K562 (cell line): Measurements from ENCODE around the gene CAPZB. TPM values are rescaled to one million over a fixed set of nuclear protein-coding genes. Genes with fewer than 3 reads are reported as not detected.

Experiments used
- ATAC-seq: fragments of 200-7000 bp; cut with Tn5 transposase; 3 replicates; pipeline ENCODE4 v1.9.1; 2020; ENCODE audit warnings: moderate library complexity
- BruUV-seq: library from RNA; stranded (reverse); fragments of 400-500 nt; replicated peaks from 2 replicates; lab custom pipeline; 2021; lab: Mats Ljungman, UMichigan
- CTCF ChIA-PET: fragments of 300-600 bp; formaldehyde crosslinking; extraction: SDS; loops from one replicate; lab custom pipeline; 2021; ENCODE audit warnings: low intra/inter-chr PET ratio; lab: Yijun Ruan, JAX
- POLR2A ChIA-PET: fragments of 300-600, 350-650 bp; sonication (Branson Sonifier 250); formaldehyde crosslinking; extraction: SDS; loops from one replicate; lab custom pipeline; 2021; ENCODE audit warnings: antibody characterized with exemption, inconsistent platforms; lab: Yijun Ruan, JAX
- DNase-seq, 4 experiments: peaks; one replicate each; pipeline versions ENCODE4 v3.0.0 to v3.0.0-alpha.2; 2011 to 2018; ENCODE audit warnings: low spot score in 3 of 4, mixed read lengths in 3 of 4; ENCODE audit errors: extremely low read depth in 1 of 4
- FAIRE-seq: peaks from 2 replicates; lab custom pipeline; 2011; peaks lifted over from hg19 to GRCh38; lab: Jason Lieb, UNC
- H2AFZ ChIP-seq: 2 replicates; pipeline ENCODE4 v1.6.0; 2011; ENCODE audit warnings: low read depth, low read length, control low read depth, inconsistent platforms
- H3K27ac ChIP-seq: fragments of 200-600 bp; 3 replicates; pipeline ENCODE4 v1.8.0; 2011; ENCODE audit warnings: low read depth, mild to moderate bottlenecking, control low read depth, inconsistent platforms, low read length, moderate library complexity, mixed read lengths; ENCODE audit errors: extremely low read depth
- H3K27me3 ChIP-seq, 2 experiments: fragments of 300-600 bp in 1 of 2; 2 replicates in 1 of 2; 3 replicates in 1 of 2; pipeline versions ENCODE4 v1.6.0 to v1.8.0; 2011; ENCODE audit warnings: inconsistent platforms in 2 of 2, low read length in 2 of 2, mild to moderate bottlenecking in 1 of 2, mixed read lengths in 1 of 2, moderate library complexity in 1 of 2; ENCODE audit not compliant: control insufficient read depth in 2 of 2, insufficient read depth in 2 of 2
- H3K36me3 ChIP-seq: fragments of 300-600 bp; 3 replicates; pipeline ENCODE4 v1.8.0; 2011; ENCODE audit warnings: mild to moderate bottlenecking, low read length, inconsistent platforms; ENCODE audit not compliant: control insufficient read depth, insufficient read depth
- H3K4me1 ChIP-seq, 2 experiments: fragments of 200-600 bp in 1 of 2; replicated peaks in 1 of 2; 2 replicates in 1 of 2; 3 replicates in 1 of 2; pipeline versions ENCODE4 v1.5.1 to v1.8.0; 2011; ENCODE audit warnings: inconsistent platforms in 2 of 2, low read length in 2 of 2, mild to moderate bottlenecking in 1 of 2, mixed read lengths in 1 of 2, moderate library complexity in 1 of 2; ENCODE audit not compliant: control insufficient read depth in 2 of 2, insufficient read depth in 2 of 2
- H3K4me2 ChIP-seq: 2 replicates; pipeline ENCODE4 v1.6.1; 2011; ENCODE audit warnings: low read length, control low read depth, inconsistent platforms, mixed read lengths; ENCODE audit not compliant: insufficient read depth
- H3K4me3 ChIP-seq: fragments of 200-600 bp; sonication (generic), shearing (Covaris generic); 2 replicates; pipeline ENCODE4 v1.5.1; 2016; ENCODE audit warnings: control low read depth, inconsistent platforms
- H3K79me2 ChIP-seq: fragments of 200-600 bp; 3 replicates; pipeline ENCODE4 v1.8.0; 2011; ENCODE audit warnings: low read length, inconsistent platforms; ENCODE audit not compliant: control insufficient read depth, insufficient read depth
- H3K9ac ChIP-seq, 2 experiments: 2 replicates each; pipeline versions ENCODE4 v1.6.0 to v1.6.1; 2011; ENCODE audit warnings: low read depth in 2 of 2, low read length in 2 of 2, control low read depth in 1 of 2, inconsistent platforms in 1 of 2, mild to moderate bottlenecking in 1 of 2, mixed read lengths in 1 of 2; ENCODE audit not compliant: insufficient read depth in 1 of 2
- H3K9me1 ChIP-seq: one replicate; pipeline ENCODE4 v1.6.0; 2011; ENCODE audit warnings: inconsistent platforms, mild to moderate bottlenecking, low read length, moderate library complexity; ENCODE audit not compliant: control insufficient read depth, insufficient read depth
- H3K9me3 ChIP-seq: replicated peaks from 2 replicates; pipeline ENCODE4 v1.5.1; 2011; ENCODE audit warnings: low read depth, low read length, inconsistent platforms; ENCODE audit not compliant: control insufficient read depth, insufficient read depth
- H4K20me1 ChIP-seq: replicated peaks from 2 replicates; pipeline ENCODE4 v1.6.1; 2011; ENCODE audit warnings: low read length, inconsistent platforms, mixed read lengths; ENCODE audit not compliant: control insufficient read depth, insufficient read depth
- BCLAF1 ChIP-seq, 2 experiments: fragments of 450-650 bp in 1 of 2; IDR thresholded peaks; 2 replicates each; pipeline ENCODE4 v1.6.1; 2011 to 2017; ENCODE audit warnings: low read depth in 2 of 2, antibody characterized with exemption in 1 of 2, borderline replicate concordance in 1 of 2, low read length in 1 of 2, mild to moderate bottlenecking in 1 of 2, mixed read lengths in 1 of 2; ENCODE audit not compliant: control insufficient read depth in 1 of 2
- CBX5 ChIP-seq: IDR thresholded peaks from 2 replicates; pipeline ENCODE4 v1.6.1; 2014; ENCODE audit warnings: low read depth, borderline replicate concordance
- CEBPG ChIP-seq, 3 experiments: fragments of 200-800 bp in 1 of 3; sonication (Bioruptor generic) in 1 of 3; sonication (generic) in 1 of 3; formaldehyde crosslinking in 1 of 3; IDR thresholded peaks in 2 of 3; conservative IDR thresholded peaks in 1 of 3; 2 replicates each; pipeline versions ENCODE4 v1.6.1 to v1.8.0; 2016 to 2022; ENCODE audit warnings: missing compliant biosample characterization in 2 of 3, missing genetic modification characterization in 2 of 3, mild to moderate bottlenecking in 1 of 3, missing genetic modification reagents in 1 of 3
- HDAC2 ChIP-seq: fragments of 450-650 bp; IDR thresholded peaks from 2 replicates; pipeline ENCODE4 v1.6.1; 2016; ENCODE audit warnings: mild to moderate bottlenecking
- MAFG ChIP-seq: fragments of 450-650 bp; conservative IDR thresholded peaks from 2 replicates; pipeline ENCODE4 v1.6.1; 2016; ENCODE audit warnings: missing genetic modification characterization, missing compliant biosample characterization
- MAFK ChIP-seq: IDR thresholded peaks from 2 replicates; pipeline ENCODE4 v1.6.1; 2011; ENCODE audit warnings: low read length, improper control_type of control experiment
- PYGO2 ChIP-seq: fragments of 450-650 bp; IDR thresholded peaks from 2 replicates; pipeline ENCODE4 v1.6.1; 2016; ENCODE audit warnings: mild to moderate bottlenecking, missing genetic modification characterization, moderate library complexity, missing compliant biosample characterization
- SOX6 ChIP-seq: fragments of 450-650 bp; IDR thresholded peaks from 2 replicates; pipeline ENCODE4 v1.6.1; 2014; ENCODE audit warnings: mild to moderate bottlenecking
- ZBTB49 ChIP-seq: sonication (generic); formaldehyde crosslinking; IDR thresholded peaks from 2 replicates; pipeline ENCODE4 v1.8.0; 2022; ENCODE audit warnings: missing genetic modification reagents, mild to moderate bottlenecking, borderline replicate concordance
- ZNF592 ChIP-seq: fragments of 450-650 bp; IDR thresholded peaks from 2 replicates; pipeline ENCODE4 v1.6.1; 2017; ENCODE audit warnings: antibody characterized with exemption, mild to moderate bottlenecking
- WGBS: fragments of 100-300 bp; shearing (Covaris generic); methylation state at CpG from one replicate; pipeline ENCODE4 v1.1.6; 2016; ENCODE audit warnings: low coverage, mixed read lengths; ENCODE audit not compliant: insufficient coverage; ENCODE audit errors: missing lambda C conversion rate; 5-methylcytosine and 5-hydroxymethylcytosine counted together
- in situ Hi-C: fragments of 300-500 bp; cut with MboI; formaldehyde crosslinking; loops from 4 replicates; pipeline ENCODE4 v1.15.0; 2018; ENCODE audit warnings: inconsistent platforms, mixed read lengths
- intact Hi-C: fragments of 100-400 bp; cut with micrococcal nuclease; formaldehyde crosslinking; loops from 2 replicates; pipeline ENCODE4 v1.14.2; 2022
- polyA plus RNA-seq, 8 experiments: library from polyadenylated mRNA; depleted of rRNA in 4 of 8; stranded (reverse) in 5 of 8; unstranded in 3 of 8; fragments of >200 nt; fragmentation: Nextera tagmentation in 2 of 8; fragmentation: Illumina TruSeq in 1 of 8; extraction: Ambion mirVana in 2 of 8; extraction: Trizol in 1 of 8; gene quantifications; 2 replicates each; pipeline versions ENCODE4 v1.2.1 to v1.2.3, GENCODE V29; 2011 to 2014; ENCODE audit warnings: inconsistent platforms in 1 of 8, missing spikeins in 1 of 8
- total RNA-seq, 7 experiments: library from RNA; depleted of rRNA in 6 of 7; stranded (reverse); fragments of >200 nt in 6 of 7; fragmentation: Illumina TruSeq in 2 of 7; extraction: Trizol in 2 of 7; gene quantifications; 2 replicates each; pipeline versions ENCODE4 v1.2.1 to v1.2.3, GENCODE V29; 2011 to 2021; ENCODE audit warnings: low replicate concordance in 1 of 7

The CAPZB gene
- total and polyA plus RNA-seq, 9 of the 15 experiments (the other 6 are each of a cell fraction or from before 2014, with no cell fraction given) = 57.6 to 297 (median 125) TPM

GRCh38 chr1:19436716-19437476 is 48.4 kb downstream of the CAPZB start:
- Histone ChIP-seq H3K4me1 (peaks cover 15 to 20% of the 10 kb centered on the region in 2 experiments), H3K36me3 (peaks cover 35% of the 10 kb centered on the region), H3K27me3 (no peaks in the 10 kb centered on the region), H3K9ac (peak overlapping the region in 1 of 2 experiments; percentile 76; a peak in 1 of 4 replicates), H2AFZ (no peak overlapping the region), H3K9me3 (no peaks in the 10 kb centered on the region), H3K27ac (peak overlapping the region; percentile 2; the same call in 1 of the 3 replicates), H3K4me2 (peak overlapping the region; percentile 14; the same call in 1 of the 2 replicates), H3K4me3 (no peak overlapping the region), H3K79me2 (peaks cover 84% of the 10 kb centered on the region), H3K9me1 (no peaks in the 10 kb centered on the region), H4K20me1 (peaks cover 43% of the 10 kb centered on the region)
- DNase-seq (peak in 1 of 4 experiments; percentile 45), FAIRE-seq (no peak), ATAC-seq (peak; percentile 53)
- in situ Hi-C loops (no loop called here), intact Hi-C loops (no loop called here)
- ChIA-PET POLR2A (interaction anchor here (0.5 to 1.2 kb wide), 8 partner anchors 8 to 275 kb away, joined by 3 to 4 read pairs (median 3); no protein-coding TSS in a partner anchor), CTCF (no interaction called here)
- 39% methylated on average over 8 of the region's 8 CpGs for WGBS
- no TSS peak for BruUV-seq
- TF ChIP-seq PYGO2 = no peak
- no peak for TF ChIP-seq ZBTB49
- no peak for TF ChIP-seq BCLAF1 (IDR thresholded peaks at IDR 0.05; ENCODE audit: borderline replicate concordance in 1 of 2, control insufficient read depth in 1 of 2, low read depth in 2 of 2, low read length in 1 of 2)
- no peak for TF ChIP-seq ZNF592
- no peak for TF ChIP-seq HDAC2
- TF ChIP-seq CBX5 = no peak
- peak; percentile 72; the same call in 1 of the 2 replicates for TF ChIP-seq SOX6
- TF ChIP-seq MAFG (tag) = peak; percentile 67
- peak; percentile 35; the same call in 1 of the 2 replicates for TF ChIP-seq CEBPG (CRISPR knock-in tag; IDR thresholded peaks at IDR 0.05)
- TF ChIP-seq CEBPG (tag; conservative IDR thresholded peaks at IDR 0.05 in 1 of 2, IDR thresholded peaks at IDR 0.05 in 1 of 2) = peak; percentile 5 to 69; a peak in 2 of 4 replicates
- TF ChIP-seq MAFK = peak; percentile 53; the same call in 1 of the 2 replicates
